ENCODE measurements around the gene LRRC14B.
A peak's percentile ranks its signal among the peaks of the same experiment; 100 is the strongest.
"Not testable (repeated sequence)": the region's sequence is repeated elsewhere in the genome, so short reads cannot be mapped to it uniquely, and the experiment has no call there.

LRRC14B gene

GRCh38 chr5:158807-159447, 32.4 kb upstream of the LRRC14B start:
- intact Hi-C loops (cut with DNase I): no loop called here
- peak in 1 of 42 donors; percentile 19 for DNase-seq

DNA sequence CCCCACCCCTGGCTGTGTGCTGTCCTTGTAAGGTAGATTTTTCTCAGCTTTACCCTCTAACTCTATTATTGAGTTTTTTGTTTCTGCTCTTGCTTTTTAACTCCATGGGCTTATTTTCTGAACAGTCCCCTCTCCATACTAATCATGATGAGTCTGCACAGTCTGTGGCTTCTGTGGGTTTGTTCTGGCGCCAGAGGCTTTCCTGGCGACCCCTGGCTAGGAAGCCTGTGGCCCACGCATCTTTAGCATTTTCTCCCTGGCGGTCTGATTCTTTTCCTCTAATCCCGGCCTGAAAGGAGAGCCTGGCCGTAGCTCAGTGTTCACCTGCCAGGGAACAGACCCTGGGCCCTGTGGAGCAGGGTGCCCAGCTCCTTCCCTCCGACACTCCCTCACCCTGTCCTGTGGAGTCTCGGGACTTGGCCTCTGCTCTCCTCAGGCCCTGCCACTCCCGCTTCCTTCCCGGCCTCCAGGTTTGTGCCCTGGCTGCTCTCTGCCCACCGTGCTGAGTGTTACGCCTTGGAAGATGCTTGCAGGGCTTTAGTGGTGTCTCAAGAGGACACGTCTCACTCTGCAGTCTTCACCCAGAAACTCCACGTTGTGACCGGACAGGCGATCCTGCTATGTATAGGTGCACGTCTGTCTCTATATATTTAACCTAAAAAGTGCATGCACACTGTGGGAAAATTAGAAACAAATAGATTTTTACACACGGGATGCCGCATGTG, 31.7 kb upstream of the LRRC14B start:
- intact Hi-C loops (cut with DNase I): no loop called here
- DNase-seq: peak in 2 of 42 donors; percentile 12 to 30

GRCh38 chr5:160173-160510, 31.2 kb upstream of the LRRC14B start:
- intact Hi-C loops (cut with DNase I): no loop called here
- DNase-seq: peak in 2 of 42 donors; percentile 22 to 36

DNA sequence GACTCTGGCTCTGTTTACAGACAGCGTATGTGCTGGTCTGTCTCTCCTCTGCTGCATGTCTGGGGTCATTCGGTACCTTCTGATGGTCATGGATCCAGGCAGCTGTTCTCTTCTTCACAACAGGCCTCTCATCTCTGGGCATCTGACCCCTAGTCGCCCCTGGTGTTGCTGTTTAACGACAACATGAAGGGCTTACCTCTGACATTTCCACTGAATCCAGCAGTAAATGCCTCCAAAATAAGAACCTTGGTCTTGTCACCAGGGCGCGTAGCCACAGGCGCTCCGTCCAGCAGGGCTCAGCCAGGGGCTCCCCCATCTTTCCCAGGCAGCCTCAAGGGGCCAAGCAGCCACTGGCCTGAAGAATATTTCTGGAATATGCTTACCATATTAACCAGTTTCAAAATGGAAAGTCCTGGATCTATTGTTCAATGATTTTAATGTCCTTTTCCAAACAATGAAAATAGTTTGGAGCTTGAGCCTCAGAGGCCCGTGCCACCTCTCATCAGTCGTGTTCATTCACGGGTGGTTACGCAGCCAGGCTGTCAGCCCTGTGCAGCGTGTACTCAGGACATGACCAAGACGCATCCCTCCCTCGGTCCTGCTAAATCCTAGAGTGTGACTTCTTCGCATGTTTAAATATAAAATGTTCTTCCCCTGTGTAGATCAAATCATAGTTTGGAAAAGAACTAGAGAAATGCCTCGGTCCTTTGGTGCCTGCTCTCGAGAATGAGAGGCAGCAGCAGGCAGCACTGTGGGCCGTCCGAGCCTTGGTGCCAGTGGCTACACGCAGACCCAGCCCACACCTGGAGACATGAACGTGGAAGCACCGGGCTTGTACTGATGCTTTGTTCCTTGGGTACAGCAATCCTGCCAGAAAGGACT, 30.1 kb upstream of the LRRC14B start:
- peak in 3 of 42 donors; percentile 3 to 34 (median 27) for DNase-seq
- intact Hi-C loops (cut with DNase I): no loop called here

DNA sequence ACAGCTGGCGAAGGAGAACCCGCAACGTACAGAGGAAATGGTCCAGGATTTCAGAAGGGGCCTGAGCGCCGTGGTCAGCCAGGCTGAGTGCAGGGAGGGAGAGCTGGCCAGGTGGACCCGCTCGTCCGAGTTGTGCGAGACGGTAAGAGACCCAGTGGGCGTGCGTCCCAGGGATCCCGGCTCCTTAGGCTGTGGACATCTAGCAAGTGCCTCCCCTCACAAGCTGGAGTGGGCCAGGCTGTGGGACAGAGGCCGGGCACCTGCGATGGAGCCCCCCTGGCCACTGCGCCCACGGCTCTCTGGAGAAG, 29.5 kb upstream of the LRRC14B start:
- intact Hi-C loops (cut with DNase I): no loop called here
- peak in 3 of 42 donors; percentile 2 to 28 (median 14) for DNase-seq

DNA sequence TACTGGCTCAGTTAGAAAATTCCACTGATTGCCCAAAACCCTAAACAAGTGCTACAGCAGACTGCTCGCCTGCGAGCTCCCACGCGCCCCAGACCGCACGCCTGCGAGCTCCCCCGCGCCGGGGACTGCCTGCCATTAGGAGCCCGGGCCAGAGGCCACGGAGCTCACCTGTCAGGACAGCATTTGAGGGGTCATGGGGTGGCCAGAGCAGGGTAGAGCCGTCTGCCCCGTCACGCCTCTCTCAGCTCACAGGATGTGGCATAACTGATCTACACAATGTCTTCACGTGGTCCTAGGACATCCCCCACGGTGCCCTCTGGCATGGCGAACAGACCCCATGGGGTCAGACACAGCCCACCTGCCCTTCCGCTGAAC, 29.1 kb upstream of the LRRC14B start:
- DNase-seq: peak in 3 of 42 donors; percentile 12 to 28 (median 18)
- intact Hi-C loops (cut with DNase I): no loop called here

DNA sequence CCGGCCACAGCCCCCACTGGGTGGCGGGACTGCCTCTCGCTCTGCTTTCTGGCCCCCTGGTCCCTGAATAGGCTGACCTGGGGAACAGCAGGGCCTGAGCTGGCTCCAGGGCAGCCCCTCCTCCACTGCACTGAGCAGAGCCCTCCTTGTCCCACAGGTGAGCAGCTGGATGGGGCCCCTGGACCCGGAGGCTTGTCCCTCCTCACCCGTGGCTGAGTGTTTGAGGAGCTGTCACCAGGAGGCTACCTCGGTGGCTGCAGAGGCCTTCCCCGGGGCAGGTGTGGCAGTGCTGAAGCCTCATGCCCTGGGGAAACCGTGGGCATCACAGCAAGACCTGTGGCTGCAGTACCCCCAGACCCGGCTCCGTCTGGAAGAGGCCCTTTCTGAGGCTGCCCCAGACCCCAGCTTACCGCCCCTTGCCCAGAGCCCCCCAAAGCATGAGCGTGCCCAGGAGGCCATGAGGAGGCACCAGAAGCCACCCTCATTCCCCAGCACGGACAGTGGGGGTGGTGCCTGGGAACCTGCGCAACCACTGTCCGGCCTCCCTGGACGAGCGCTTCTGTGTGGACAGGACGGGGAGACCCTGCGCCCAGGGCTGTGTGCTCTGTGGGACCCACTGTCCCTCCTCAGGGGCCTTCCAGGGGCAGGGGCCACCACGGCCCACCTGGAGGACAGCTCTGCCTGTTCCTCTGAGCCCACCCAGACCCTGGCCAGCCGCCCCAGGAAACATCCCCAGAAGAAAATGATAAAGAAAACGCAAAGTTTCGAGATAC, 28.5 kb upstream of the LRRC14B start:
- intact Hi-C loops (cut with DNase I): no loop called here
- DNase-seq: peak in 4 of 42 donors; percentile 5 to 31 (median 24)

DNA sequence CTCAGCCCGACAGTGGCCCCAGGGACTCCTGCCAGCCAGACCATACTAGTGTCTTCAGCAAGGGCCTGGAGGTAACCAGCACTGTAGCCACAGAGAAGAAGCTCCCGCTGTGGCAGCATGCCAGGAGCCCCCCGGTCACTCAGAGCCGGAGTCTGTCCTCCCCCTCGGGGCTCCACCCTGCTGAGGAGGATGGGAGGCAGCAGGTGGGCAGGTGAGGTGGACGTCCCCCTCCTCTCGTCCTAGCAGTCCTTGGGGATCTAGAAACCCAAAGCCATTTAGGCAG, 28.0 kb upstream of the LRRC14B start:
- DNase-seq: peak in 4 of 42 donors; percentile 13 to 37 (median 26)
- intact Hi-C loops (cut with DNase I): no loop called here

DNA sequence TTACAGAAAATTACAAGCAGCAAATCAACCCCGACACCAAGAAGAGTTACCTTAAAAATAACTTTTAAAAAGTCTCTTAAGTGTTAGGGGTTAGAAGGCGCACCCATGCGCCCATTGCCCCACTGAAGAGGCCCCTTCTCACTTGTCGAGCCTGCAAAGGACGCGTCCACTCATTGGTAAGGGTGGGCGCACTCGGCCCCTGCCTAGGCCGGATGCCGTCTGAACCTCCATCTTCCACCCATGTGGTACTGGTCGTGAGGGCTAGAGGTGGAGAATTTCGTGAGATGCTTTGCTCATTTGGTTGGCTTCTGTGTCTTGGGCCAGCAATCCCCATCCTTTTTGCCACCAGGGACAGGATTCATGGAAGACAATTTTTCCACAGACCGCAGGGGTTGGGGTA, 27.5 kb upstream of the LRRC14B start:
- DNase-seq: peak in 1 of 42 donors; percentile 5
- intact Hi-C loops (cut with DNase I): no loop called here

DNA sequence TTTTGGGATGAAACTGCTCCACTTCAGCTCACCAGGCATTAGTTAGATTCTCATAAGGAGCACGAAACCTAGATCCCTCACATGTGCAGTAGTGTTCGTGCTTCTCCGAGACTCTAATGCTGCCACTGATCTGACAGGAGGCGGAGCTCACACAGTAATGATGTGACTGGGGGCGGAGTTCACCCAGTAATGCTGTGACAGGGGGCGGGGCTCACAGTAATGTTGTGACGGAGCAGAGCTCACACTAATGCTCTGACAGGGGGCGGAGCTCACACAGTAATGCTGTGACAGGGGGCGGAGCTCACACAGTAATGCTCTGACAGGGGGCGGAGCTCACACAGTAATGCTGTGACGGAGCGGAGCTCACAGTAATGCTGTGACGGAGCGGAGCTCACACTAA, 27.1 kb upstream of the LRRC14B start:
- DNase-seq: no peak
- intact Hi-C loops (cut with DNase I): no loop called here

- DNase-seq; intact Hi-C loops (cut with DNase I): not testable (repeated sequence)
These were observed 26.5 kb upstream of the LRRC14B start for GRCh38 chr5:164783-165182.

DNA sequence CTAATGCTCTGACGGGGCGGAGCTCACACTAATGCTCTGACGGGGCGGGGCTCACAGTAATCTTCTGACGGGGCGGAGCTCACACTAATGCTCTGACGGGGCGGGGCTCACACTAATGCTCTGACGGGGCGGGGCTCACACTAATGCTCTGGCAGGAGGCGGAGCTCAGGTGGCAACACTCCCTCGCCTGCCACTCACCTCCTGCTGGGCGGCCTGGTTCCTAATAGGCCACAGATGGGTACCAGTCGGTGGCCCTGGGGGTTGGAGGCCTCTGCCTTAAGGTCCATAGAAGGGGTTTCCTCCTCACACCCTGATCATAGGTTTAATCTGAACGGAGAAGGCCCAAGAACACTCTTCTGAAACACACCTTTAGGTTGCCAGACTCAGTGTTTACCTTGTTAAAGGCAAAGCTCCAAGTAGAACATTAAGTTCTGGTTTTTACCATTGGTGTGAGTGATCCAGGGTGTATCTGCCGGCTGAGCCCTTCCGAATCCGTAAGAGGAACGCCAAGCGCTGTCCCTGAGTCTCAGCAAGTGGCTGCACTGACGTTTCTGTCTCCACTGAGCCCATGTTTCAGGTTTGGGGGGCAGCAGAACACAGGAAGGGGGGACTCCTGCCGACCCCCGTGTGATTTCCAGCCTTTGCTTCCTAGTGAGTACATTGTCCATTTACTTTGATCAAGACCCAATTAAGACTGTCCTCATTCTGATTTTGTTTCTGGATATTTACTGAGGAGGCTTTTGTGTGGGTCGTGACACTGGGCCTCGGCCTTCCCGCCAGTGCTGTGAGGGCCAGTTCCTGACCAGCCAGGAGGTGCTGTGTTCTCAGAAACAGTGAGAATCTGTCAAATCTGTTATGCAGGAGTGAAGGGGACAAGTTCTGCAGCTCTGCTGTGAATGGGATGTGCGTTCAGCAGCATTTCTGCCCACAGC, 24.6 kb upstream of the LRRC14B start:
- peak in 4 of 42 donors; percentile 7 to 34 (median 12) for DNase-seq
- intact Hi-C loops (cut with DNase I): no loop called here

DNA sequence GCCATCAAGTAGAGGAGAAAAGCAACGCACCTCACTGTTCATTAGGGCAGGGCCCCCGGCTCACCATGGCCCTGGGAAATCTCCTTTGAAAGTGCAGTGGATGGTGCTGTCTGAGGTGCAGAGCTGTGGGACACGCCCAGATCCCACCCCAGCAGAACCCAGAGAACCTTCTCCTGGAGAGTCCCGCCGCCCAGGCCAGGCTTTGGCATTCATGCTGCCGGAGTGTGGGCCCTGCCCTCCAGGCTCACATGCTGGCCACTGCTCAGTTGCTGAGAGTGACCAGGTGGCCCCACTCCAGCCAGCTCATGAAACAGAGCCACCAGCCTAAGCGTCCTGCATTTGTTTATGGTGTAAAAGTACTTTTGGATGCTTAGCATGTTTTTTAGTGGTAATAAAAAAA, 23.8 kb upstream of the LRRC14B start:
- intact Hi-C loops (cut with DNase I): no loop called here
- peak in 5 of 42 donors; percentile 12 to 42 (median 24) for DNase-seq

- intact Hi-C loops (cut with DNase I): no loop called here
- peak in 5 of 42 donors; percentile 5 to 28 (median 12) for DNase-seq
These were observed 23.2 kb upstream of the LRRC14B start for GRCh38 chr5:167982-168660.

- DNase-seq: peak in 10 of 42 donors; percentile 13 to 44 (median 29)
- intact Hi-C loops (cut with DNase I): no loop called here
These were observed 22.1 kb upstream of the LRRC14B start for GRCh38 chr5:169071-169727.

GRCh38 chr5:169728-170094, 21.6 kb upstream of the LRRC14B start:
- intact Hi-C loops (cut with DNase I): no loop called here
- DNase-seq: peak in 4 of 42 donors; percentile 6 to 21 (median 8)

All from head of caudate nucleus (tissue), 42 donors.